HG02970 (cell line): Measurements from ENCODE around the gene SERGEF.

Experiments
- ATAC-seq: cut with Tn5 transposase; IDR thresholded peaks from one replicate; pipeline ENCODE4 v1.9.1; 2021; ENCODE audit warnings: mild to moderate bottlenecking, moderate library complexity, moderate number of reproducible peaks; ENCODE audit not compliant: unreplicated experiment, low FRiP score

SERGEF gene

GRCh38 chr11:17775507-17776211, 237.2 kb downstream of the SERGEF start:
- no peak for ATAC-seq

DNA sequence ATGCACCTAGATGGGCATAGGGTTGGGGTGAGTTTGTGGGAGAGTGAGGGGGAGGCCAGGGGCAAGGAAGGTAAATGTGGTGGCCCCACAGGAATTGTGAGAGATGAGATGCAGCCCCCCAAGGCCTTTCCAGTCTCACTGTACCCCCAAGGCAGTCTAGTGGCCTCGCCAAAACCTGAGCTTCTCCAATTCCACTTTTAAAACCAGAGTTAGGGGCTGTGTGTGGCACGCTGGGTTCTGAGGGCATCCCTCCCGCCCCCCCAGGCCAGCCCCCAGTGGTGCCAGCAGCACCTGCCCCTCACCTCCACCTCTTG, 237.9 kb downstream of the SERGEF start:
- no peak for ATAC-seq

- ATAC-seq = no peak
Observed at GRCh38 chr11:17774232-17775034, 238.4 kb downstream of the SERGEF start.

DNA sequence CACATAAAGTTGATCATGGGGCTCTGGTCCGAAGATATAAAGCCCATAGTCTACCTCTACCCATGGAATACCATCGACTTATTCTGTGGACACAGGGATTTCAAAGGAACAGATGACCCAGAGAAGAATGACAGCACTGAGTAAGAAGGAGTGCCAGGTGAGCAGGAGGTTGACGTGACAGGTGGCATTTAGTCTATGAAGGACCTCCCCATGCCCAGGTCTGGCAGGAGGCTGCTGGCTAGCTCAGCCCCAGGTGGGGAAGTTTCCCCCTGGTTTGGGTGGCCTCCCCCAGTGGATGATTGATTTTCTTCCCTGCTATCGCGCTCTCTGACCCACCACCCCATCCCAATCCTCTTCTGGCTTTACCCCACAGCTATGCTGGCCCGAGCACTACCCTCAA, 239.2 kb downstream of the SERGEF start:
- no peak for ATAC-seq

DNA sequence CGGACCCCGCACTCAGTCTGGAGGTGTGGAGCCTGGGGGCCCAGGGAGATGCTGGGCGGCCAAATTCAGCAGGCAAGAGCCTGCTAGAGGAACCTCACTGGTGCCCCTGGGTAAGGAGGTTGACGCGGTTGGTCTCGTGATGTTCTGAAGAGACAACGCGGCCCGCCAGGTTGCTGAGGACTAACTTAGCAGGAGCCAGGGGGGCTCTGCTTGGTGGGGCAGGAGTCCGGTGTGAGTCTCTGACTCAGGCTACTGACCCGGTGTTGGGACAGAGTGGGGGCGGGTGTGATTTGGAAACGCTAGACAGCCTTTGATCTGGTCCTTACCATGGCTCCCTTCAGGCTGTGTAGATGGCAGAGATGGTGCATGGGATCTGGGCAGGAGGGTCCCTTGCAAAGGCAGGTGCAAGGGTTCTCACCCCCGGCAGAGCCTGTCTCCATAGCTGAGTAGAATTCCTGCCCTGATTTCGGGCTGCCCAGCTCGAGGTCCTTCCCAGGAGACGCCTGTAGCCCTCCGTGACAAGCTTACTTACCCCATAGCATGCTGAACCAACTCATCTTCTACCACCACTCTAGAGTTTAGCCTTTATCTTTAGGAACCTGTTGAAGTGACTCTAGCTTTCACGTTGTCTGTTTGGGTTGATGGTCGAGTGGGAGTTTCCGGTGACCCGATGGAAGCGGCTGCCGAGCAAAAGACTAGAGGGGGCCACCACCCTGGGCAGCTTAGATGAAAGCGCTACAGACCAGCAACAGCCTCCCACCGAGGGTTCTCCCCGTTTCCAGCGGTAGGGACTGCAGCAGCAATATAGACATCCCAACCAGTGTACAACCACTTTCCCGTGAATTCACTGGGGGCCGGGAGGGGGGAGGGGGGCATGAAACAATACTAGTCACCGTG, 239.9 kb downstream of the SERGEF start:
- no peak for ATAC-seq

DNA sequence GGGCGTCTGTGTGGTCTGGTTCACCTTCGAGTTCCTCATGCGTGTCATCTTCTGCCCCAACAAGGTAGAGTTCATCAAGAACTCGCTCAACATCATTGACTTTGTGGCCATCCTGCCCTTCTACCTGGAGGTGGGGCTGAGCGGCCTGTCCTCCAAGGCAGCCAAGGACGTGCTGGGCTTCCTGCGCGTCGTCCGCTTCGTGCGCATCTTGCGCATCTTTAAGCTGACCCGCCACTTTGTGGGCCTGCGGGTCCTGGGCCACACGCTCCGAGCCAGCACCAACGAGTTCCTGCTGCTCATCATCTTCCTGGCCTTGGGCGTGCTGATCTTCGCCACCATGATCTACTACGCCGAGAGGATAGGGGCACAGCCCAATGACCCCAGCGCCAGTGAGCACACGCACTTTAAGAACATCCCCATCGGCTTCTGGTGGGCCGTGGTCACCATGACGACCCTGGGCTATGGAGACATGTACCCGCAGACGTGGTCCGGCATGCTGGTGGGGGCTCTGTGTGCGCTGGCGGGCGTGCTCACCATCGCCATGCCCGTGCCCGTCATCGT, 240.9 kb downstream of the SERGEF start:
- ATAC-seq = no peak

DNA sequence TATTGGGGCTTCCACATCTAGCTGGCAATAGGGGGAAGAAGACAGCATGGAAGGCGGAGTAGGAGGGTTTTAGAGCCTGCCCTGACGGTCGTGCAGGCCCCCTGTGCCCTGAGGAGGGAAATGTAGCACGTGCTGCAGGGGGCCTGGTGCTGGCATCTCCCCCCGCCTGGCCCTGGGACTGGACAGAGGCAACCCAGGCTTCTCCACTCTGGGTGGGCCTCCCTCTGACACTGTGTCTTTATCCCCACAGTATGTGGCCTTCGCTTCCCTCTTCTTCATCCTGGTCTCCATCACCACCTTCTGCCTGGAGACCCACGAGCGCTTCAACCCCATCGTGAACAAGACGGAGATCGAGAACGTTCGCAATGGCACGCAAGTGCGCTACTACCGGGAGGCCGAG, 241.4 kb downstream of the SERGEF start:
- ATAC-seq = no peak

DNA sequence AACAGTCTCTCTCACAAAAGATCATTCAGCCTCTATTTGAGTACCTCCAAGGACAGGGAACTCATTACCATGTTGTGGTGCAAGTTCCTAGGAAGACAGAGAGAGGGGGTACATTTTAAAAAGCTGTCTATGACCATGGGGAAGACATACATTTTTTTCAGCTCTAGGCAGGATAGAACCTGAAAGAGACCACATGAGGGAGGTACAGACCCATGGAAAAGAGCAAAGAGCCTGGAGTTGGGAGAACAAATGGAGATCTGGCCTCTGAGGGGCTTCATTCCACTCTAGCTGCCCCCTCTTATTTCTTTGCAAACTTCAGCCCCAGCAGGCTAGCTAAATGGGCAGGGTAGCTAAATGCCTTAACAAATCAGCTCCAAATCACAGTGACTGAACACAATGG, 241.9 kb downstream of the SERGEF start:
- ATAC-seq = no peak

DNA sequence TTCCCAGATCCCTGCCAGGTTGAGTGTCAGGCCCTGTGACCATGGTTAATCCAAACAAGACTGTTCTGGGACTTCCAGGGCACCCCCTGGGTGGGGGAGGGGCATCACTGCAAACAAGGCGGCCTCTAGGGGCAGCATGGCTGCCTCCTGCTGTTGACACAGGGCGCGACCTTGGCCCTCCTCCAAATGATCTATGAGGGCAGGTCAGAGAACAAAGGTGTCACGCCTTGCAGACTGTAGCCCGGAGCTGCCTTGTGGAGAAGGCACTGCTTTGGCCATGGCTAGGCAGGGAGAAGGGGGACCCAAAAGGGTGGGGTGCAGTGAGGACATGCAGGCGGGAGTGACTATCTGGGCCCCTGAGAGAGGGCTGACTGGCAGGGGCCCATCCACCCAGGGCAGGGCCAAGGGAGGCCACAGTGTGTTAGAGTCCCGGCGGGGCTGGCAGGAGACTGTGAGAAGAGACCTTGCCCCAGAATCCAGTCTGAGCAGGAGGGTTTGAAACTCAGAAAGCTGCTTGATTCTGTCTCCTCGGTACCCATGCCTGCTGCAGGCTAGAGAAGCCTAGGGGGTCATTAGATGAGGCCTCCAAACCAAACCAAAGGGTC, 242.7 kb downstream of the SERGEF start:
- ATAC-seq = no peak

DNA sequence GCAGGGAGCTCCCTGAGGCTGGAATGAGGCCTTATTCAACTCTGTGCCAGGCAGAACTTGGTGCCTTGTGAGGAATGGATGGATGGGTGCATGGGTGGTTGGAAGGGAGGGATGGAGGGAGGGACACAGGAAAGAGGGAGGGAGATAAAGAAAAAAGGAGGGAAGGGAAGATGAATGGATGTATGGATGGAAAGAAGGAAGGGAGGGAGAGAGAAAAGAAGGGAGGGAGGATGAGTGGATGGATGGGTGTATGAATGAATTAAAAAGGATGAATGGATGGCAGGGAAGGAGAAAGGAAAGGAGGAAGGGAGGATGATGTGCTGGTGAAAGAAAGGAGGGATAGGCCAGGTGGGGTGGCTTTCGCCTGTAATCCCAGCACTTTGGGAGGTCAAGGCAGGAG, 243.6 kb downstream of the SERGEF start:
- no peak for ATAC-seq

GRCh38 chr11:17768547-17768946, 244.3 kb downstream of the SERGEF start:
- no peak for ATAC-seq

DNA sequence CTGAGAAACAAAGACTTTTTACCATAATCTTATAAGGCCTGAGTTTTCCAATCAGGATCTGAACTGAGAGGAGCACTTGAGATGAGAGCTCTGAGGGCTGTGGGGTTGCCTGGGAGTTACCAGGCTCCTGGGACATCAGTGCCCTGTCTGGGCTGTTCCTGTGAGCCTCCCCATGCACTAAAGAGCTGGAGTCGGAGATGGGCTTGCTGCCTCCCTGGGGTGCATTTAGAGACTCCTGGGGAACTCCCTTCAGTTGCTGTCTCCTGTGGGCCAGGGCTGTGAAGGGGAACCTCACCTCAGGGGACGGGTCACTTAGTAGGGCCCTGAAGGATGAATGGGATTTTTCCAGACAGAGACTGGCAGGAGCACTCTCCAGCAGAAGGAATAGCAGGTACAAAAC, 244.9 kb downstream of the SERGEF start:
- no peak for ATAC-seq

DNA sequence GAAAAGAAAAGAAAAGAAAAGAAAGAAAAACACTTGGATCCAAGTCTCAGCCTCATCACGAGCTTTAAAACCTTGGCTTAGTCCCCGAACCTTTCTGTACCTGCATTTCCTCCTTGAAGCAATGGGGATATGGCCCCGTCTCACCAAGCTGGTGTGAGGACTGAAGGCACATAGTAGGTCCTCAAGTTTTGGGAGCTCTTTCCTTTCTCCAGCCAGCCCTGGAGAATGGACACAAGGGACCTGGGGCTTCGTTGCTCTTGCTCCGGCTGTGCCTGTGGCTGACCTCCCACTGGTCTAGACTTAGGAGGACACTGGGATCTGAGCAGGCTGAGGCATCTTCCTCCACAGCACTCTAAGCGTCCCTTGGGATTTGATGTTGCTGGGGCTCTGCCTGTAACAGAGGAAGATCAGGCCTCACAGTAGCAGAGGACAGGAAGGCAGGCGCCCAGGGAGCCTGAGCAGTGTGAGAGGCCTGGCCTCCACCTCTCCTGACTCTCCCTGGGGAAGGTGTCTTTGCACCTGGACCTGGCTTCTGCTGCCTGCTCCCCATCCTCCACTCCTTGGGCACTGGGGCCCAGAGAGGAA, 245.5 kb downstream of the SERGEF start:
- ATAC-seq = no peak

DNA sequence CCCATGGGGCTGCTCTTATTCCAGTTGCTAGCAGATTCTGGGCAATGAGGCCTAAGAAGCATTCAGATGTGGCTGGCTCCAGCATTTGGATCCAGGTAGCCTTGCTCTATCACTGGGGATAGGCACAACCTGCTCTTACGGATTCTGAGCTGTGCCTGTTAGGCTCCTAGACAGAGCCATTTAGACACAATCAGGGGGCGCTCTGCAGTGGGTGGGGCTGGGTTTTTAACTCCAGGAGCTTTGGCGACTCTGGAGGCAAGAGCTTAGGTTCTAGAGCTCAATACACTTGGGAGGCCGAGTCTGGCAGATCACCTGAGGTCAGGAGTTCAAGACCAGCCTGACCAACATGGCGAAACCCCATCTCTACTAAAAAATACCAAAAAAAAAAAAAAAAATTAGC, 246.3 kb downstream of the SERGEF start:
- no peak for ATAC-seq

GRCh38 chr11:17766073-17766359, 246.8 kb downstream of the SERGEF start:
- no peak for ATAC-seq

DNA sequence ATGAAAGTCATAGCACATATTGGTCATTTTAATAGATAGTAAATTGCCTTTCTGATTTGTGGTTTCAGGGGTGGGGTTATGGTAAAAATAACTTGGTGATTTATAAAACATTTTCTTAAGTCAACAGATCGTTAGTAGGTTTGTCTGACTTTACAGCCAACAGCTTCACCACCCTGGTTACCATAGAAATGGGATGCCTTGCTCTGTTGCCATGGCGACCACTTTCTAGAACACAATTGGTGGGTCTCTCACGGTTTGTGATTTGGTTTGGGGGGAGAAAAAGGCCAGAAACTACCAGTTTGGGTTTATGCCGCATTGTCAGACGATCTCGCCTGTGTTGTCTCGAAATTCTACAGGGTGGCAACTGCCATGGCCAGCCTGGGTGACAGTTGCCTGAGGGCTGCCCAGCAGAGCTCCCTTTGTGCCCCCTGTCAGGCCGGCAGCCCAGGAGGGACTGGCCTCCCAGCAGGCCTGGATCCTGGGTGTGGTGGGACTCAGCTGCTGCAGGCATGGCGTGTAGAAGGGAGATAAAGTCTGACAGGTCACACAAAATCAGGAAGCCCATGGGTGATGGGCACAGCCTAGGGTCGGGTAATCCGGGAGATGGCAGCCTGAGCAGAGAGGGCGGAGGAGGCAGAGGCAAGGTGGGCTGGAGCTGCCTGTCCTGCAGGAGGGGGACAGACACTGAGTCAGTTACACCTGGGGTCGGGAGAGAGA, 247.3 kb downstream of the SERGEF start:
- no peak for ATAC-seq

DNA sequence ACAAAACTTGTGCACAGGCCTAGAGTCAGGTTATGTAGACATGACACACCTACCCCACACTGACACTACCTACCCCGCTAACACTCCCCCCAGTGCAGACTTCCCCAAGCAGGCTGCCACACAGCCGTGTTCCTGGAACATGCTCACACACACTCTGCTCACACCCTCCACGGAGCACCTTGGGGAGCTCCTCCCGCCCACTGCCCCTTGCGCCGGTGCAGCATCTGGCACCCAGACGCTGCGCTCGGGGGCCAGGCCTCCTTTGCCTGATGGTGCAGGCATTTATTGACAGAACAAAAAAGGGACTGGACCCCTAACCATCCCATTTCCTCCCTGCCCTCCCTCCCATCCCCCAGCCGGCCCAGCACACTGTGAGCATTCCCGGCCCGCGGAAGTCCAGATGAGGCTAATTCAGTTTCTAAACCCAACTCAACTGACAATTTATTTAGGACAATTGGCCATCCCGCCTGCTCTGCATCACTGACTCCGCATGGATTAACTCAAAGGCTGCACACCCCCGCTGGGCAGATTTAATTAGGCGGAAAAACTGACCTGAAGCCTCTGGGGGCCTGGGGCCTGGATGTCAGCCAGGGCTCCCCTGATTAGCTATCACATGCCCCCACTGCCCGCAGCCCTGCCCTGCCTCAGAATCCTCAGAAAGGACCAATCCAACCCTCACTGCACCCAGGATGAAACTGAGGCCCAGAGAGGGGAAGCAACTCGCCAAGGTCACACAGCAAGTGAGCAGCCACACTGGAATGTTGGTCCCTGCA, 248.2 kb downstream of the SERGEF start:
- no peak for ATAC-seq

DNA sequence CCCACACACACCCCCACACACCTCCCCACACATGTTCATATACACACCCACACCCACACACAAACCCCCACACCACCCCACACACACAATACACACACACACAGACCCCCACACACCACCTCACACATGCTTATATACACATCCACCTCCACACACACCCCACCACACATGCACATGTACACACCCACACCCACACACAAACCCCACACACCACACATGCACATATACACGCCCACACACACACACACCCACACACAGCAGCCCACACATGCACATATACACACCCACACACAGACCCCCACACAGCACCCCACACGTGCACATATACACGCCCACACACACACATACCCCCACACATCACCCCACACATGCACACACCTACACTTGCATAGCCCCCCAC, 249.1 kb downstream of the SERGEF start:
- no peak for ATAC-seq

- ATAC-seq = no peak
Observed at GRCh38 chr11:17763244-17763643, 249.6 kb downstream of the SERGEF start.
